Measurements from ENCODE around the gene PRRC2B.

The PRRC2B gene

DNA sequence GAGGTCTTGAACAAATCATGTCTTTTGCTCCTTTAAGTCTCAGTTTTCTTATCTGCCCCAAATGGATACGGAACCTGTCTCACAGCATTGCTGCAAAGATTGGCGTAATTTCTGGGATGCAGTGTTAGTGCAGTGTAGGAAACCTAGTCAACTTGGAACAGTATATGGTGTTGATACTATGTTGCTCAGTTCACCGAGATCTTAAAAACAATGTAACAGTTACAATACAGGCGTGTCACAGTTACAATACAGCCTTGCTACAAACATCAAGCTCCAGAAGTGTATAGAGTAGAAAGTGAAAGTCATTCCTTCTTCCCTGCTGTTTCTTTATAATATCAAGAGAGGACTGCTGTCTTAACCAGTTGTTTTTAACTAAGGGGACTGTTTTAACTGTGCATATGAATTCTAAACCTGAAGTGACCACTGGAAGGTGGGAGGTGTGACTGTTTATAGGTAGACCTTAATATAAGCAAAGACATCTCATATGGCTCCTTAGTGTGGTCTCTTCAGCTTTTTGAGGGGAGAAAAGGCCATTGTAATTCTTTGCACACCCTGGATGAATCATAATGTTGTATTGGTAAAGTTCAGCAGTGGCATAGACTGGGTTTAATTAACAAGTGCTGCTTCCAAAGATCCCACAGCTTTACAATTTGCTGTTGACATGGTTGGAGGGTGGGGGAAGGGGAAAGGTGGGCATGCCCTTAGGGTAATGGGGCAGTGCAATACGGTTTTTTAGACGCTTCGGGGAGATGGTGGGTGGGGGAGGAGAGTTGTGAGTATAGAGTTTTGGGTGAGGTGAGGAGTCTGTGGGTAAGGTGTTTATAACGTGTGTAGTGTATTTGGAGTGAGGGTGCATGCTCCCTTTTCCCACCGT is 12.9 kb downstream of the PRRC2B start:
- H3K4me1 ChIP-seq (ENCODE audit: low read length) = no peaks in the 10 kb centered on the region
- no peak overlapping the region for H3K4me3 ChIP-seq (ENCODE audit: low read length)
- H3K27me3 ChIP-seq (ENCODE audit: low read depth, low read length) = no peaks in the 10 kb centered on the region
- no peak overlapping the region for H3K4me2 ChIP-seq (ENCODE audit: low read length)
- peaks cover 95% of the 10 kb centered on the region for H4K20me1 ChIP-seq (ENCODE audit: insufficient read depth, low read length)
- peaks cover 100% of the 10 kb centered on the region for H3K79me2 ChIP-seq (ENCODE audit: low read length)
- H3K9me3 ChIP-seq (ENCODE audit: insufficient read depth, low read length) = no peaks in the 10 kb centered on the region
- no peak for TF ChIP-seq EZH2phosphoT487 (IDR thresholded peaks at IDR 0.05; ENCODE audit: low read depth)
- TF ChIP-seq, protein P1, sequence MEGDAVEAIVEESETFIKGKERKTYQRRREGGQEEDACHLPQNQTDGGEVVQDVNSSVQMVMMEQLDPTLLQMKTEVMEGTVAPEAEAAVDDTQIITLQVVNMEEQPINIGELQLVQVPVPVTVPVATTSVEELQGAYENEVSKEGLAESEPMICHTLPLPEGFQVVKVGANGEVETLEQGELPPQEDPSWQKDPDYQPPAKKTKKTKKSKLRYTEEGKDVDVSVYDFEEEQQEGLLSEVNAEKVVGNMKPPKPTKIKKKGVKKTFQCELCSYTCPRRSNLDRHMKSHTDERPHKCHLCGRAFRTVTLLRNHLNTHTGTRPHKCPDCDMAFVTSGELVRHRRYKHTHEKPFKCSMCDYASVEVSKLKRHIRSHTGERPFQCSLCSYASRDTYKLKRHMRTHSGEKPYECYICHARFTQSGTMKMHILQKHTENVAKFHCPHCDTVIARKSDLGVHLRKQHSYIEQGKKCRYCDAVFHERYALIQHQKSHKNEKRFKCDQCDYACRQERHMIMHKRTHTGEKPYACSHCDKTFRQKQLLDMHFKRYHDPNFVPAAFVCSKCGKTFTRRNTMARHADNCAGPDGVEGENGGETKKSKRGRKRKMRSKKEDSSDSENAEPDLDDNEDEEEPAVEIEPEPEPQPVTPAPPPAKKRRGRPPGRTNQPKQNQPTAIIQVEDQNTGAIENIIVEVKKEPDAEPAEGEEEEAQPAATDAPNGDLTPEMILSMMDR (IDR thresholded peaks at IDR 0.05; ENCODE audit: low read depth, low read length) = no peak
- H2AFZ ChIP-seq (ENCODE audit: low read depth, low read length) = no peak overlapping the region
- no peak overlapping the region for H3K27ac ChIP-seq (ENCODE audit: low read length)
- H3K36me3 ChIP-seq (replicated peaks; ENCODE audit: low read depth, low read length) = peaks cover 31% of the 10 kb centered on the region
- no peak overlapping the region for H3K9ac ChIP-seq (ENCODE audit: low read length)

GRCh38 chr9:131407717-131408195 is 13.9 kb downstream of the PRRC2B start:
- TF ChIP-seq, protein P1 (IDR thresholded peaks at IDR 0.05; ENCODE audit: low read depth, low read length) = no peak
- TF ChIP-seq EZH2phosphoT487 (IDR thresholded peaks at IDR 0.05; ENCODE audit: low read depth) = no peak
- H3K9me3 ChIP-seq (ENCODE audit: insufficient read depth, low read length) = no peaks in the 10 kb centered on the region
- H3K4me2 ChIP-seq (ENCODE audit: low read length) = no peak overlapping the region
- H3K36me3 ChIP-seq (replicated peaks; ENCODE audit: low read depth, low read length) = peaks cover 33% of the 10 kb centered on the region
- peaks cover 95% of the 10 kb centered on the region for H4K20me1 ChIP-seq (ENCODE audit: insufficient read depth, low read length)
- H3K4me1 ChIP-seq (ENCODE audit: low read length) = no peaks in the 10 kb centered on the region
- H2AFZ ChIP-seq (ENCODE audit: low read depth, low read length) = no peak overlapping the region
- no peaks in the 10 kb centered on the region for H3K27me3 ChIP-seq (ENCODE audit: low read depth, low read length)
- no peak overlapping the region for H3K9ac ChIP-seq (ENCODE audit: low read length)
- peaks cover 100% of the 10 kb centered on the region for H3K79me2 ChIP-seq (ENCODE audit: low read length)
- H3K4me3 ChIP-seq (ENCODE audit: low read length) = no peak overlapping the region
- H3K27ac ChIP-seq (ENCODE audit: low read length) = no peak overlapping the region

- no peak overlapping the region for H3K9ac ChIP-seq (ENCODE audit: low read length)
- no peak overlapping the region for H3K4me3 ChIP-seq (ENCODE audit: low read length)
- H3K4me1 ChIP-seq (ENCODE audit: low read length) = no peaks in the 10 kb centered on the region
- TF ChIP-seq, protein P1 (IDR thresholded peaks at IDR 0.05; ENCODE audit: low read depth, low read length) = no peak
- no peak for TF ChIP-seq EZH2phosphoT487 (IDR thresholded peaks at IDR 0.05; ENCODE audit: low read depth)
- no peaks in the 10 kb centered on the region for H3K27me3 ChIP-seq (ENCODE audit: low read depth, low read length)
- H4K20me1 ChIP-seq (ENCODE audit: insufficient read depth, low read length) = peaks cover 87% of the 10 kb centered on the region
- no peak overlapping the region for H3K4me2 ChIP-seq (ENCODE audit: low read length)
- no peak overlapping the region for H2AFZ ChIP-seq (ENCODE audit: low read depth, low read length)
- peaks cover 100% of the 10 kb centered on the region for H3K79me2 ChIP-seq (ENCODE audit: low read length)
- H3K9me3 ChIP-seq (ENCODE audit: insufficient read depth, low read length) = no peaks in the 10 kb centered on the region
- peaks cover 38% of the 10 kb centered on the region for H3K36me3 ChIP-seq (replicated peaks; ENCODE audit: low read depth, low read length)
- no peak overlapping the region for H3K27ac ChIP-seq (ENCODE audit: low read length)
These were observed 15.6 kb downstream of the PRRC2B start for GRCh38 chr9:131409458-131409992.

- Histone ChIP-seq H3K27ac (ENCODE audit: low read length) (no peak overlapping the region), H3K4me2 (ENCODE audit: low read length) (no peak overlapping the region), H3K79me2 (ENCODE audit: low read length) (peaks cover 100% of the 10 kb centered on the region), H2AFZ (ENCODE audit: low read depth, low read length) (no peak overlapping the region), H4K20me1 (ENCODE audit: insufficient read depth, low read length) (peaks cover 87% of the 10 kb centered on the region), H3K9ac (ENCODE audit: low read length) (no peak overlapping the region), H3K36me3 (replicated peaks; ENCODE audit: low read depth, low read length) (peaks cover 38% of the 10 kb centered on the region), H3K4me1 (ENCODE audit: low read length) (no peaks in the 10 kb centered on the region), H3K4me3 (ENCODE audit: low read length) (no peak overlapping the region), H3K27me3 (ENCODE audit: low read depth, low read length) (no peaks in the 10 kb centered on the region), H3K9me3 (ENCODE audit: insufficient read depth, low read length) (no peaks in the 10 kb centered on the region)
- no peak for TF ChIP-seq EZH2phosphoT487 (IDR thresholded peaks at IDR 0.05; ENCODE audit: low read depth)
- TF ChIP-seq, protein P1 (IDR thresholded peaks at IDR 0.05; ENCODE audit: low read depth, low read length) = no peak
These were observed 16.2 kb downstream of the PRRC2B start for GRCh38 chr9:131410044-131410491.
